Gastroesophageal sphincter (tissue), 4 donors: ENCODE results near the gene FBXO22. TPM values are rescaled to one million over a fixed set of nuclear protein-coding genes. Genes with fewer than 3 reads are reported as not detected.
"Not testable (repeated sequence)": the region's sequence is repeated elsewhere in the genome, so short reads cannot be mapped to it uniquely, and the experiment has no call there.

Experiments used
- ATAC-seq: fragments of 150-250 bp; one replicate; pipeline ENCODE4 v1.9.1; 2016; ENCODE audit warnings: mild to moderate bottlenecking, moderate library complexity
- H3K27ac ChIP-seq, 4 donors: fragments of 200-600 bp; sonication (generic) in 3 of 4; 1 replicate in 3 of 4; 2 replicates in 1 of 4; pipeline ENCODE4 v1.5.1; 2016 to 2019
- H3K27me3 ChIP-seq: fragments of 200-600 bp; sonication (generic); one replicate; pipeline ENCODE4 v1.5.1; 2019
- H3K36me3 ChIP-seq, 2 donors: fragments of 200-600 bp; sonication (generic); one replicate each; pipeline ENCODE4 v1.5.1; 2019; ENCODE audit warnings: control low read depth in 1 of 2
- H3K4me1 ChIP-seq, 3 donors: fragments of 200-600 bp; sonication (generic); 1 replicate in 2 of 3; 2 replicates in 1 of 3; pipeline ENCODE4 v1.5.1; 2016 to 2019; ENCODE audit warnings: control low read depth in 2 of 3
- H3K4me3 ChIP-seq, 2 donors: fragments of 200-600 bp; sonication (generic); one replicate each; pipeline ENCODE4 v1.5.1; 2019; ENCODE audit warnings: mild to moderate bottlenecking in 1 of 2, moderate library complexity in 1 of 2
- H3K9me3 ChIP-seq, 3 donors: fragments of 200-600 bp; sonication (generic); one replicate each; pipeline ENCODE4 v1.5.1; 2017 to 2019; ENCODE audit warnings: control low read depth in 2 of 3
- CTCF ChIP-seq, 4 experiments: fragments of 200-600 bp in 2 of 4; fragments of 450-650 bp in 2 of 4; sonication (generic) in 1 of 4; IDR thresholded peaks; one replicate each; pipeline ENCODE4 v1.5.1; 2017 to 2019; ENCODE audit warnings: antibody characterized with exemption in 4 of 4, mild to moderate bottlenecking in 2 of 4, moderate library complexity in 2 of 4
- EP300 ChIP-seq: sonication (generic); formaldehyde crosslinking; IDR thresholded peaks from one replicate; pipeline ENCODE4 v1.6.1; 2017; ENCODE audit warnings: antibody characterized with exemption, mild to moderate bottlenecking
- POLR2A ChIP-seq, 2 donors: fragments of 450-650 bp; IDR thresholded peaks; one replicate each; pipeline ENCODE4 v1.6.1; 2017; ENCODE audit warnings: antibody characterized with exemption in 2 of 2, mild to moderate bottlenecking in 2 of 2, moderate library complexity in 1 of 2
- POLR2AphosphoS5 ChIP-seq: sonication (generic); formaldehyde crosslinking; IDR thresholded peaks from one replicate; pipeline ENCODE4 v1.6.1; 2017; ENCODE audit warnings: antibody characterized with exemption
- WGBS, 2 donors: methylation state at CpG; one replicate each; pipeline ENCODE4 v1.1.5; 2018; ENCODE audit warnings: low coverage in 1 of 2; 5-methylcytosine and 5-hydroxymethylcytosine counted together
- total RNA-seq, 4 donors: library from RNA; depleted of rRNA; stranded (reverse); fragments of >200 nt; gene quantifications; one replicate each; pipeline ENCODE4 v1.1.0, GENCODE V29; 2016

FBXO22 gene
- total RNA-seq, 4 donors from 2014 or later = 12.9 to 25.5 (median 19.1) TPM

- 41 to 48% methylated on average over 4 to 8 of the region's 8 CpGs for WGBS, 2 donors
These were observed 1.5 kb upstream of the FBXO22 start for GRCh38 chr15:75902129-75902557.

DNA sequence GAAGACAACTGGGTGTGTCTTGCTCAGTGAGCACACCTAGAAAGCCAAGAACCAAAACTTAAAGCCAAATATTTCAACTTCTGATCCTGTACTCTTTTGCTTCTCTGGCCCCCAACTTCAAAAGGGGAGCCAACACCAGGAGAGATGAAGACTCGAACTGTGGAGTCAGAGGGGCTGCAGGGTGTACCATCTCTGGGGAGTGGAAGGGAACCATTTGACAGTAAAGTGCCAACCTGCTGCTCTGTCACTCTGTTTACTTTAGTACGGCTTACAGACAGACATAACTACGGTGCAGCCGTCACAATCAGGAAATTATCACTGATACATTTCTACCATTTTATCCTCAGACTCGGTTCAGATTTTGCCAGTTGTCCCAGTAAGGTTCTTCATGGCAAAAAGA is 1.6 kb downstream of the FBXO22 start:
- TF ChIP-seq CTCF (IDR thresholded peaks at IDR 0.05) (no peak), POLR2A (IDR thresholded peaks at IDR 0.05) (no peak), EP300 (no peak), POLR2AphosphoS5 (no peak)
- Histone ChIP-seq H3K4me1 (peaks cover 0 to 42% (median 8%) of the 10 kb centered on the region in 3 donors), H3K36me3 (peaks cover 0 to 13% of the 10 kb centered on the region in 2 donors), H3K27ac (no peak overlapping the region), H3K4me3 (peak overlapping the region in 1 of 2 donors; percentile 83), H3K27me3 (no peaks in the 10 kb centered on the region), H3K9me3 (no peaks in the 10 kb centered on the region)
- 70 to 83% methylated on average over 2 to 4 of the region's 5 CpGs for WGBS, 2 donors
- no peak for ATAC-seq

More at GRCh38 chr15:75902129-75902557, 1.5 kb upstream of the FBXO22 start:
- Histone ChIP-seq H3K36me3 (peaks cover 0 to 15% of the 10 kb centered on the region in 2 donors), H3K9me3 (no peaks in the 10 kb centered on the region), H3K27ac (no peak overlapping the region), H3K4me3 (no peak overlapping the region), H3K4me1 (peaks cover 0 to 42% (median 8%) of the 10 kb centered on the region in 3 donors), H3K27me3 (no peaks in the 10 kb centered on the region)
- no peak for TF ChIP-seq POLR2AphosphoS5
- TF ChIP-seq POLR2A (IDR thresholded peaks at IDR 0.05) = no peak
- TF ChIP-seq EP300 = no peak
- no peak for TF ChIP-seq CTCF (IDR thresholded peaks at IDR 0.05)
- ATAC-seq = no peak

- Histone ChIP-seq H3K36me3 (peaks cover 0 to 47% of the 10 kb centered on the region in 2 donors), H3K4me1 (peaks cover 0 to 17% (median 4%) of the 10 kb centered on the region in 3 donors)
- WGBS, 2 donors = 96 to 100% methylated on average over 2 to 3 of the region's 3 CpGs
- ATAC-seq, H3K9me3 ChIP-seq, H3K4me3 ChIP-seq, H3K27me3 ChIP-seq, H3K27ac ChIP-seq: not testable (repeated sequence)
These were observed 6.7 kb downstream of the FBXO22 start for GRCh38 chr15:75910355-75910754.

- no peak for ATAC-seq
- no peak overlapping the region for H3K27ac ChIP-seq
- 93 to 94% methylated on average over 1 of the region's 1 CpG for WGBS, 2 donors
- no peaks in the 10 kb centered on the region for H3K9me3 ChIP-seq
- H3K4me3 ChIP-seq = no peak overlapping the region
- H3K36me3 ChIP-seq = peaks cover 0 to 71% of the 10 kb centered on the region in 2 donors
- TF ChIP-seq POLR2AphosphoS5 (no peak), POLR2A (IDR thresholded peaks at IDR 0.05) (no peak)
- H3K4me1 ChIP-seq = peaks cover 0 to 3% (median under 1%) of the 10 kb centered on the region in 3 donors
- H3K27me3 ChIP-seq = no peaks in the 10 kb centered on the region
These were observed 13.3 kb downstream of the FBXO22 start for GRCh38 chr15:75916978-75917377.

DNA sequence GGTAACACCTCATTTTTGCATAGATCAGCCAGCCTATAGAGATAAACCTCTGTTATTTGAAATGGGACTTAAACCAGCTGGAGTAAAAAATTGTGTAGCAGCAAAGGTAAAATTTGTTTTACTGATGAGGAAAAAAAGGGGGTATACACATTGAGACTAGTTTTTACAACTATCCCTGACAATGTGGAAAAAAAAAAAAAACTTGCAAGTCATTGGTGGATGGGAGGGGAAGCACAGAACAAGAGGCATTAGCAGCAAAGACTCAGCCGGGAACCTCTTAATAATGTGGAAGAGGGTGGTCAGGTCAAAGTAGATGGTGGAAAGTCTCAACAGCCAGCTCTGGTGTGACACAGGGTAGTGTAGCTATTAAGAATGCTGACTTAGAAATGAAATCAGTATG is 14.5 kb downstream of the FBXO22 start:
- H3K36me3 ChIP-seq = peaks cover 0 to 62% of the 10 kb centered on the region in 2 donors
- no peak overlapping the region for H3K27ac ChIP-seq
- 100% methylated on average over 1 of the region's 1 CpG for WGBS, 2 donors
- ATAC-seq = no peak
- no peak overlapping the region for H3K4me3 ChIP-seq
- no peak for TF ChIP-seq POLR2AphosphoS5
- no peak for TF ChIP-seq CTCF (IDR thresholded peaks at IDR 0.05)
- no peak for TF ChIP-seq EP300
- no peak for TF ChIP-seq POLR2A (IDR thresholded peaks at IDR 0.05)
- H3K9me3 ChIP-seq = no peaks in the 10 kb centered on the region
- no peaks in the 10 kb centered on the region for H3K27me3 ChIP-seq
- peaks cover 0 to 14% (median 8%) of the 10 kb centered on the region in 3 donors for H3K4me1 ChIP-seq

GRCh38 chr15:75920079-75920478 is 16.4 kb downstream of the FBXO22 start:
- no peaks in the 10 kb centered on the region for H3K27me3 ChIP-seq
- no peak overlapping the region for H3K4me3 ChIP-seq
- H3K4me1 ChIP-seq = peaks cover 0 to 16% (median 8%) of the 10 kb centered on the region in 3 donors
- WGBS, 2 donors = 100% methylated on average over 1 of the region's 1 CpG
- TF ChIP-seq CTCF (IDR thresholded peaks at IDR 0.05) = no peak
- TF ChIP-seq EP300 = no peak
- TF ChIP-seq POLR2AphosphoS5 = no peak
- TF ChIP-seq POLR2A (IDR thresholded peaks at IDR 0.05) = no peak
- no peaks in the 10 kb centered on the region for H3K9me3 ChIP-seq
- ATAC-seq = no peak
- H3K27ac ChIP-seq = no peak overlapping the region
- H3K36me3 ChIP-seq = peaks cover 0 to 48% of the 10 kb centered on the region in 2 donors
